Neural cell (in vitro differentiated cells): ENCODE results near the gene SPATA6L. TPM values are rescaled to one million over a fixed set of nuclear protein-coding genes. Genes with fewer than 3 reads are reported as not detected.

Experiments used
- H2AFZ ChIP-seq: fragments of 200-600, 300-800 bp; sonication (generic), shearing (Covaris generic); 2 replicates; pipeline ENCODE4 v1.6.0; 2014; ENCODE audit warnings: low read depth, mild to moderate bottlenecking, antibody characterized with exemption, low read length, moderate library complexity
- H3F3A ChIP-seq: fragments of 200-600 bp; shearing (Covaris generic); 2 replicates; pipeline ENCODE4 v1.6.1; 2016; ENCODE audit warnings: mild to moderate bottlenecking, moderate library complexity, mixed read lengths, antibody characterized with exemption, low read length; ENCODE audit not compliant: insufficient read depth, poor library complexity, severe bottlenecking
- H3K27ac ChIP-seq: fragments of 200-600, 300-800 bp; sonication (generic), shearing (Covaris generic); 2 replicates; pipeline ENCODE4 v1.5.1; 2014; ENCODE audit warnings: mild to moderate bottlenecking, low read length, moderate library complexity
- H3K27me3 ChIP-seq: fragments of 300-800, 200-600 bp; sonication (generic), shearing (Covaris generic); 2 replicates; pipeline ENCODE4 v1.6.0; 2014; ENCODE audit warnings: mild to moderate bottlenecking, low read depth, low read length, moderate library complexity; ENCODE audit not compliant: insufficient read depth
- H3K36me3 ChIP-seq: fragments of 300-800, 200-600 bp; sonication (generic), shearing (Covaris generic); 2 replicates; pipeline ENCODE4 v1.5.1; 2014; ENCODE audit warnings: mild to moderate bottlenecking, antibody characterized with exemption, low read length, moderate library complexity; ENCODE audit not compliant: insufficient read depth
- H3K4me2 ChIP-seq: fragments of 300-800, 200-600 bp; sonication (generic), shearing (Covaris generic); 2 replicates; pipeline ENCODE4 v1.6.0; 2014; ENCODE audit warnings: mild to moderate bottlenecking, low read length
- H3K4me3 ChIP-seq: fragments of 300-800, 200-600 bp; sonication (generic), shearing (Covaris generic); 2 replicates; pipeline ENCODE4 v1.5.1; 2014; ENCODE audit warnings: mild to moderate bottlenecking, low read length, moderate library complexity
- H3K79me2 ChIP-seq: fragments of 200-600 bp; shearing (Covaris generic); replicated peaks from 2 replicates; pipeline ENCODE4 v1.6.0; 2014; ENCODE audit warnings: mild to moderate bottlenecking, low read length, moderate library complexity; ENCODE audit not compliant: insufficient read depth
- H3K9ac ChIP-seq: fragments of 300-800, 200-600 bp; sonication (generic), shearing (Covaris generic); 2 replicates; pipeline ENCODE4 v1.6.1; 2016; ENCODE audit warnings: mild to moderate bottlenecking, low read length, mixed read lengths
- H3K9me2 ChIP-seq: fragments of 200-600 bp; shearing (Covaris generic); 2 replicates; pipeline ENCODE4 v1.6.1; 2016; ENCODE audit warnings: mild to moderate bottlenecking, low read length, mixed read lengths; ENCODE audit not compliant: insufficient read depth
- H3K9me3 ChIP-seq: fragments of 200-600, 300-800 bp; sonication (generic), shearing (Covaris generic); 2 replicates; pipeline ENCODE4 v1.6.1; 2016; ENCODE audit warnings: mild to moderate bottlenecking, mixed run types, low read length, moderate library complexity, mixed read lengths
- H4K20me1 ChIP-seq: fragments of 200-600 bp; shearing (Covaris generic); 2 replicates; pipeline ENCODE4 v1.6.1; 2016; ENCODE audit warnings: mild to moderate bottlenecking, mixed run types; ENCODE audit not compliant: insufficient read depth
- EP300 ChIP-seq: fragments of 450-650 bp; conservative IDR thresholded peaks from 2 replicates; pipeline ENCODE4 v1.6.1; 2014; ENCODE audit warnings: antibody characterized with exemption, mild to moderate bottlenecking, moderate library complexity; ENCODE audit not compliant: poor library complexity, severe bottlenecking
- EZH2 ChIP-seq: fragments of 200-600, 300-800 bp; shearing (Covaris generic), sonication (generic); IDR thresholded peaks from 2 replicates; pipeline ENCODE4 v1.6.1; 2014; ENCODE audit warnings: antibody characterized with exemption, low read length, borderline replicate concordance, mild to moderate bottlenecking; ENCODE audit not compliant: insufficient read depth, poor library complexity, severe bottlenecking
- MXI1 ChIP-seq: fragments of 450-650 bp; conservative IDR thresholded peaks from 2 replicates; pipeline ENCODE4 v1.6.1; 2014; ENCODE audit warnings: antibody characterized with exemption, mild to moderate bottlenecking; ENCODE audit not compliant: poor library complexity, severe bottlenecking
- POLR2AphosphoS5 ChIP-seq: IDR thresholded peaks from 2 replicates; pipeline ENCODE4 v1.6.1; 2012
- RAD21 ChIP-seq: fragments of 450-650 bp; conservative IDR thresholded peaks from 2 replicates; pipeline ENCODE4 v1.6.1; 2014; ENCODE audit warnings: antibody characterized with exemption, mild to moderate bottlenecking, moderate library complexity
- SMC3 ChIP-seq: fragments of 450-650 bp; conservative IDR thresholded peaks from 2 replicates; pipeline ENCODE4 v1.6.1; 2014; ENCODE audit warnings: antibody characterized with exemption, mild to moderate bottlenecking, moderate library complexity; ENCODE audit not compliant: poor library complexity
- TAF1 ChIP-seq: IDR thresholded peaks from 2 replicates; pipeline ENCODE4 v1.6.1; 2012; ENCODE audit warnings: low read depth
- polyA plus RNA-seq: library from polyadenylated mRNA; depleted of rRNA; stranded (reverse); fragments of >200 nt; gene quantifications from 2 replicates; pipeline ENCODE4 v1.2.3, GENCODE V29; 2014
- TF ChIP-seq, protein P1 (sequence below): fragments of 450-650 bp; IDR thresholded peaks from 2 replicates; pipeline ENCODE4 v1.5.1; 2014; ENCODE audit warnings: antibody characterized with exemption, mild to moderate bottlenecking, moderate library complexity; ENCODE audit not compliant: poor library complexity, severe bottlenecking
- TF ChIP-seq, protein P2 (sequence below): IDR thresholded peaks from 2 replicates; pipeline ENCODE4 v1.6.1; 2012; ENCODE audit warnings: borderline replicate concordance

Gene SPATA6L
- polyA plus RNA-seq, 1 donor from 2014 or later = 0.89 TPM

DNA sequence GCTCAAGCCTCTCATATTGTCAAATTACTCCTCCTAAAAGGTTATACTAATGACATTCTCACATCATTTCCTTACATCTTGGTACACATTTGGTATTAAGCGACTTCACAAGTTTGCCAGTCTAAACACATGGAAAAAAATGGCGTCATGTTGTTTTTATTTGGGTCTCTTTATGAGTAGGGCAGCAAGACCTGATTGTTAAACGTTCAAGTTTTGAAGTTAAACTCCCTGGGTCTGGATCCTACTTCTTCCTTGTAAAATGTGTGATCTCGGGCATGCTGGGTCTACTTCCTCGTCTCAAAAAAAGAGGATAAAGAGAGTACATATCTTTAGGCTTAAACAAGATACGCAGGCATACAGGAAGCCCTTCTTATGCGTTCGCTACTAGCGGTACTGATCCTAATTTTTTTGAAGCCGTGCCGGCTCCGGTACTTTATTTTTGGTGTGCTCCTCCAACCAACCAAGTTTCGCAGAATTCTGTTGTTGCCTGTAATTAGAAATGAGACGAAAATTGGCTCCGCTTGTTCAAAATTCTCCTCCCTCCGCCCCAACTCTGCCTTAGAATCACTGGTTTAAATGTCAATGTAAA lies 12.5 kb upstream of the SPATA6L start:
- Histone ChIP-seq H3K4me2 (peak overlapping the region; percentile 68), H3K4me3 (peak overlapping the region; percentile 86), H3K79me2 (peaks cover 27% of the 10 kb centered on the region), H2AFZ (peak overlapping the region; percentile 86), H3K27ac (peak overlapping the region; percentile 98), H3K27me3 (no peaks in the 10 kb centered on the region), H3F3A (no peaks in the 10 kb centered on the region), H3K36me3 (no peaks in the 10 kb centered on the region), H3K9me3 (no peaks in the 10 kb centered on the region), H3K9me2 (no peaks in the 10 kb centered on the region), H4K20me1 (no peaks in the 10 kb centered on the region), H3K9ac (peak overlapping the region; percentile 91)
- TF ChIP-seq SMC3 = no peak
- no peak for TF ChIP-seq RAD21
- TF ChIP-seq POLR2AphosphoS5 = no peak
- TF ChIP-seq EP300 = no peak
- no peak for TF ChIP-seq TAF1
- TF ChIP-seq EZH2 = no peak
- TF ChIP-seq, protein P1, sequence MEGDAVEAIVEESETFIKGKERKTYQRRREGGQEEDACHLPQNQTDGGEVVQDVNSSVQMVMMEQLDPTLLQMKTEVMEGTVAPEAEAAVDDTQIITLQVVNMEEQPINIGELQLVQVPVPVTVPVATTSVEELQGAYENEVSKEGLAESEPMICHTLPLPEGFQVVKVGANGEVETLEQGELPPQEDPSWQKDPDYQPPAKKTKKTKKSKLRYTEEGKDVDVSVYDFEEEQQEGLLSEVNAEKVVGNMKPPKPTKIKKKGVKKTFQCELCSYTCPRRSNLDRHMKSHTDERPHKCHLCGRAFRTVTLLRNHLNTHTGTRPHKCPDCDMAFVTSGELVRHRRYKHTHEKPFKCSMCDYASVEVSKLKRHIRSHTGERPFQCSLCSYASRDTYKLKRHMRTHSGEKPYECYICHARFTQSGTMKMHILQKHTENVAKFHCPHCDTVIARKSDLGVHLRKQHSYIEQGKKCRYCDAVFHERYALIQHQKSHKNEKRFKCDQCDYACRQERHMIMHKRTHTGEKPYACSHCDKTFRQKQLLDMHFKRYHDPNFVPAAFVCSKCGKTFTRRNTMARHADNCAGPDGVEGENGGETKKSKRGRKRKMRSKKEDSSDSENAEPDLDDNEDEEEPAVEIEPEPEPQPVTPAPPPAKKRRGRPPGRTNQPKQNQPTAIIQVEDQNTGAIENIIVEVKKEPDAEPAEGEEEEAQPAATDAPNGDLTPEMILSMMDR = no peak
- TF ChIP-seq, protein P2, sequence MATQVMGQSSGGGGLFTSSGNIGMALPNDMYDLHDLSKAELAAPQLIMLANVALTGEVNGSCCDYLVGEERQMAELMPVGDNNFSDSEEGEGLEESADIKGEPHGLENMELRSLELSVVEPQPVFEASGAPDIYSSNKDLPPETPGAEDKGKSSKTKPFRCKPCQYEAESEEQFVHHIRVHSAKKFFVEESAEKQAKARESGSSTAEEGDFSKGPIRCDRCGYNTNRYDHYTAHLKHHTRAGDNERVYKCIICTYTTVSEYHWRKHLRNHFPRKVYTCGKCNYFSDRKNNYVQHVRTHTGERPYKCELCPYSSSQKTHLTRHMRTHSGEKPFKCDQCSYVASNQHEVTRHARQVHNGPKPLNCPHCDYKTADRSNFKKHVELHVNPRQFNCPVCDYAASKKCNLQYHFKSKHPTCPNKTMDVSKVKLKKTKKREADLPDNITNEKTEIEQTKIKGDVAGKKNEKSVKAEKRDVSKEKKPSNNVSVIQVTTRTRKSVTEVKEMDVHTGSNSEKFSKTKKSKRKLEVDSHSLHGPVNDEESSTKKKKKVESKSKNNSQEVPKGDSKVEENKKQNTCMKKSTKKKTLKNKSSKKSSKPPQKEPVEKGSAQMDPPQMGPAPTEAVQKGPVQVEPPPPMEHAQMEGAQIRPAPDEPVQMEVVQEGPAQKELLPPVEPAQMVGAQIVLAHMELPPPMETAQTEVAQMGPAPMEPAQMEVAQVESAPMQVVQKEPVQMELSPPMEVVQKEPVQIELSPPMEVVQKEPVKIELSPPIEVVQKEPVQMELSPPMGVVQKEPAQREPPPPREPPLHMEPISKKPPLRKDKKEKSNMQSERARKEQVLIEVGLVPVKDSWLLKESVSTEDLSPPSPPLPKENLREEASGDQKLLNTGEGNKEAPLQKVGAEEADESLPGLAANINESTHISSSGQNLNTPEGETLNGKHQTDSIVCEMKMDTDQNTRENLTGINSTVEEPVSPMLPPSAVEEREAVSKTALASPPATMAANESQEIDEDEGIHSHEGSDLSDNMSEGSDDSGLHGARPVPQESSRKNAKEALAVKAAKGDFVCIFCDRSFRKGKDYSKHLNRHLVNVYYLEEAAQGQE = no peak
- no peak for TF ChIP-seq MXI1

DNA sequence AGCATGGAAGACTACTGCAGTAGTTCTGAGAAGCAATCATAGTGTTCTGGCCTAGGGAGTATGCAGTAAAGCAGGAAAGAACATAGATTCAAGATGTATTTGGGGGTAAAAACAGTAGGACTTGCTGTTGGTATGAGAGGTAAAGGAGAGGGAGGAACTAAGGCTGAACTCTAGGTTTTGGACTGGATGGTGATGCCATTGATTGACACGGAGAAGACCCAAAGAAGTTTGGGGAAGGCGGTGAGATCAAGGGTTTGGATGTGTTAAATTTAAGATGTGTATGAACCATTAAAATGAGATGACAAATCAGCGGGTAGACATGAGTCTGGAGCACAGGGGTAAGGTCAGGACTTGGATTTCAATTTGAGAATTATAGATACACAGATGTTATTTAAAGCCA lies 11.1 kb upstream of the SPATA6L start:
- H3F3A ChIP-seq = no peaks in the 10 kb centered on the region
- H3K27ac ChIP-seq = peak overlapping the region; percentile 98
- no peak overlapping the region for H3K4me2 ChIP-seq
- no peak overlapping the region for H3K9ac ChIP-seq
- H3K9me2 ChIP-seq = no peaks in the 10 kb centered on the region
- no peak overlapping the region for H3K4me3 ChIP-seq
- no peaks in the 10 kb centered on the region for H3K9me3 ChIP-seq
- peaks cover 16% of the 10 kb centered on the region for H3K79me2 ChIP-seq
- no peaks in the 10 kb centered on the region for H3K36me3 ChIP-seq
- no peaks in the 10 kb centered on the region for H4K20me1 ChIP-seq
- TF ChIP-seq, protein P2 = no peak
- TF ChIP-seq SMC3 (no peak), MXI1 (no peak), EZH2 (no peak), EP300 (no peak), RAD21 (no peak), TAF1 (no peak), POLR2AphosphoS5 (no peak)
- TF ChIP-seq, protein P1 = no peak
- H2AFZ ChIP-seq = peak overlapping the region; percentile 86
- H3K27me3 ChIP-seq = no peaks in the 10 kb centered on the region
